ENCODE data around the gene GOSR2. TPM values are rescaled to one million over a fixed set of nuclear protein-coding genes. Genes with fewer than 3 reads are reported as not detected.

GOSR2 gene
- total and polyA plus RNA-seq, 2 donors (not counting 3 experiments of a cell fraction or from before 2014, with no cell fraction given) = 48.6 to 54.7 TPM

DNA sequence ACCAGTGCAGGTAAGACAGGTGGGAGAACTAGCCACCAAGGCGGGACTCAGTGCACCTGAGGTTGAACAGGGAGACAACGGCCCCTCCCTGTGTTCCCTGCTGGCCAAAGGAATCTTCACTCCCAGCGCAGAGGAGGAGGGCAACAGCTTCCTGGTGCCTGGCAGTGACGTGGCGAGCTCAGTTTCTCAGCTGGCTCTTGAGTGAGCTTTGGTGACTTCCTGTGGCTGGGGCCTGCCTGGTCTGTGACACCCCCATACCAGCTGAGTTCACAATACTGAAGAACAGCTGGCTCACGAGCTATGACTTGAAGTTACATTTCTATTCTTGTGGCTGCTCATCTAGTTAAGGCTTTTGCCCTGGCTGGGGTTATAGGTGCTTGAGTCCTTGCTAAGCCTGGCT, 45.5 kb upstream of the GOSR2 start:
- no peak for FAIRE-seq
- no peaks in the 10 kb centered on the region for H3K36me3 ChIP-seq (ENCODE audit: control insufficient read depth in 2 of 2, extremely low read depth in 1 of 2, insufficient read depth in 2 of 2, low read length in 2 of 2)
- TF ChIP-seq, protein P1, sequence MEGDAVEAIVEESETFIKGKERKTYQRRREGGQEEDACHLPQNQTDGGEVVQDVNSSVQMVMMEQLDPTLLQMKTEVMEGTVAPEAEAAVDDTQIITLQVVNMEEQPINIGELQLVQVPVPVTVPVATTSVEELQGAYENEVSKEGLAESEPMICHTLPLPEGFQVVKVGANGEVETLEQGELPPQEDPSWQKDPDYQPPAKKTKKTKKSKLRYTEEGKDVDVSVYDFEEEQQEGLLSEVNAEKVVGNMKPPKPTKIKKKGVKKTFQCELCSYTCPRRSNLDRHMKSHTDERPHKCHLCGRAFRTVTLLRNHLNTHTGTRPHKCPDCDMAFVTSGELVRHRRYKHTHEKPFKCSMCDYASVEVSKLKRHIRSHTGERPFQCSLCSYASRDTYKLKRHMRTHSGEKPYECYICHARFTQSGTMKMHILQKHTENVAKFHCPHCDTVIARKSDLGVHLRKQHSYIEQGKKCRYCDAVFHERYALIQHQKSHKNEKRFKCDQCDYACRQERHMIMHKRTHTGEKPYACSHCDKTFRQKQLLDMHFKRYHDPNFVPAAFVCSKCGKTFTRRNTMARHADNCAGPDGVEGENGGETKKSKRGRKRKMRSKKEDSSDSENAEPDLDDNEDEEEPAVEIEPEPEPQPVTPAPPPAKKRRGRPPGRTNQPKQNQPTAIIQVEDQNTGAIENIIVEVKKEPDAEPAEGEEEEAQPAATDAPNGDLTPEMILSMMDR (IDR thresholded peaks at IDR 0.05; ENCODE audit: extremely low read depth in 1 of 2, insufficient read depth in 1 of 2, low read depth in 1 of 2, low read length in 2 of 2) = no peak
- no peak for TF ChIP-seq FOS (IDR thresholded peaks at IDR 0.05; ENCODE audit: borderline replicate concordance, insufficient read depth, low read length)
- no peak overlapping the region for H3K27ac ChIP-seq (ENCODE audit: insufficient read depth, low read depth, low read length)
- H3K9ac ChIP-seq (replicated peaks; ENCODE audit: extremely low read depth, insufficient read depth, low read length) = no peak overlapping the region
- no TSS peak for BruUV-seq (replicated peaks)
- dilution Hi-C loops (cut with MboI; ENCODE audit: extremely low pct_ligation_motif_present, low sequenced_read_pairs) (no loop called here), intact Hi-C loops (cut with micrococcal nuclease) (no loop called here)
- no peaks in the 10 kb centered on the region for H3K9me1 ChIP-seq (replicated peaks; ENCODE audit: control insufficient read depth, extremely low read depth, insufficient read depth, low read length)
- H3K27me3 ChIP-seq (ENCODE audit: control insufficient read depth in 2 of 2, insufficient read depth in 2 of 2, low read length in 2 of 2) = no peaks in the 10 kb centered on the region
- H3K9me3 ChIP-seq (replicated peaks; ENCODE audit: control insufficient read depth, insufficient read depth, low read length) = no peaks in the 10 kb centered on the region
- no peak for DNase-seq (ENCODE audit: low read depth, low spot score)
- no peaks in the 10 kb centered on the region for H4K20me1 ChIP-seq (replicated peaks; ENCODE audit: control insufficient read depth, extremely low read depth, insufficient read depth, low read length)
- CTCF ChIA-PET = interaction anchor here (0.6 to 2.4 kb wide), 3 partner anchors 11 to 65 kb away, joined by 3 to 12 read pairs (median 3); no protein-coding TSS in a partner anchor
- no peaks in the 10 kb centered on the region for H3K79me2 ChIP-seq (ENCODE audit: control insufficient read depth, insufficient read depth, low read length)
- no peak overlapping the region for H2AFZ ChIP-seq (ENCODE audit: low read depth, low read length)
- POLR2A ChIA-PET = no interaction called here
- no peaks in the 10 kb centered on the region for H3K4me1 ChIP-seq (ENCODE audit: control insufficient read depth, extremely low read depth, insufficient read depth, low read length)
- H3K4me2 ChIP-seq (ENCODE audit: insufficient read depth, low read length) = no peak overlapping the region
- H3K4me3 ChIP-seq (replicated peaks in 1 of 3; ENCODE audit: insufficient read depth in 1 of 3, low read depth in 1 of 3, low read length in 3 of 3) = no peak overlapping the region

DNA sequence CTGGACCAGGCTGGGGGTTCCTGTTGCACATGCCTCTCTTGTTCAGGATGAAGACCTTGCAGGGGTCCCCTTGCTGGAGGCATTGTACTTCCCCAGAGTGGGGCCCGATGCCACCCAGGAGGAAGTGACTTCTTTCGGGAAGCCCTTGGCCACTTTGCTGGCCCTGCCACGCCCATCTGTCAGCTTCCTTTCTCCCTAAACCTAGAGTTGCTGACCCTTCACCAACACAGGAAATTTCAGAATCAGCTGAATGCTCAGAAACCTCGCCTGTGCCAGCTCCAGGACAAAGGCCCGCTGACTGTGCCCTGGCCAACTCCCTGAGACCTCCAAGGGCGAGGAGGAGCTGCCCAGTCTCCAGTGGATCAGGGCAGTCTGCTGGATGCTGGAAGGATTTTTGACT, 44.9 kb upstream of the GOSR2 start:
- Histone ChIP-seq H3K4me1 (ENCODE audit: control insufficient read depth, extremely low read depth, insufficient read depth, low read length) (no peaks in the 10 kb centered on the region), H3K27ac (ENCODE audit: insufficient read depth, low read depth, low read length) (no peak overlapping the region), H3K36me3 (ENCODE audit: control insufficient read depth in 2 of 2, extremely low read depth in 1 of 2, insufficient read depth in 2 of 2, low read length in 2 of 2) (no peaks in the 10 kb centered on the region), H3K9me1 (replicated peaks; ENCODE audit: control insufficient read depth, extremely low read depth, insufficient read depth, low read length) (no peaks in the 10 kb centered on the region), H3K9ac (replicated peaks; ENCODE audit: extremely low read depth, insufficient read depth, low read length) (no peak overlapping the region), H3K27me3 (ENCODE audit: control insufficient read depth in 2 of 2, insufficient read depth in 2 of 2, low read length in 2 of 2) (no peaks in the 10 kb centered on the region), H3K4me3 (replicated peaks in 1 of 3; ENCODE audit: insufficient read depth in 1 of 3, low read depth in 1 of 3, low read length in 3 of 3) (no peak overlapping the region), H3K9me3 (replicated peaks; ENCODE audit: control insufficient read depth, insufficient read depth, low read length) (no peaks in the 10 kb centered on the region), H3K4me2 (ENCODE audit: insufficient read depth, low read length) (no peak overlapping the region), H2AFZ (ENCODE audit: low read depth, low read length) (no peak overlapping the region), H4K20me1 (replicated peaks; ENCODE audit: control insufficient read depth, extremely low read depth, insufficient read depth, low read length) (no peaks in the 10 kb centered on the region), H3K79me2 (ENCODE audit: control insufficient read depth, insufficient read depth, low read length) (no peaks in the 10 kb centered on the region)
- CTCF ChIA-PET = interaction anchor here (0.6 to 2.4 kb wide), 3 partner anchors 10 to 64 kb away, joined by 3 to 12 read pairs (median 3); no protein-coding TSS in a partner anchor
- intact Hi-C loops (cut with micrococcal nuclease) = no loop called here
- POLR2A ChIA-PET = no interaction called here
- no TSS peak for BruUV-seq (replicated peaks)
- FAIRE-seq = no peak
- dilution Hi-C loops (cut with MboI; ENCODE audit: extremely low pct_ligation_motif_present, low sequenced_read_pairs) = no loop called here
- no peak for DNase-seq (ENCODE audit: low read depth, low spot score)
- no peak for TF ChIP-seq EZH2 (IDR thresholded peaks at IDR 0.05; ENCODE audit: borderline replicate concordance, low read depth, low read length, severe bottlenecking)
- TF ChIP-seq, protein P1 (IDR thresholded peaks at IDR 0.05; ENCODE audit: extremely low read depth in 1 of 2, insufficient read depth in 1 of 2, low read depth in 1 of 2, low read length in 2 of 2) = no peak
- no peak for TF ChIP-seq GATA2 (IDR thresholded peaks at IDR 0.05; ENCODE audit: insufficient read depth, insufficient read length, low read depth, low read length)
- TF ChIP-seq, protein P2, sequence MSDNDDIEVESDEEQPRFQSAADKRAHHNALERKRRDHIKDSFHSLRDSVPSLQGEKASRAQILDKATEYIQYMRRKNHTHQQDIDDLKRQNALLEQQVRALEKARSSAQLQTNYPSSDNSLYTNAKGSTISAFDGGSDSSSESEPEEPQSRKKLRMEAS (IDR thresholded peaks at IDR 0.05; ENCODE audit: insufficient read depth, insufficient read length) = no peak
- TF ChIP-seq FOS (IDR thresholded peaks at IDR 0.05; ENCODE audit: borderline replicate concordance, insufficient read depth, low read length) = no peak
- no peak for TF ChIP-seq JUN (IDR thresholded peaks at IDR 0.05; ENCODE audit: borderline replicate concordance, insufficient read depth, insufficient read length, low read depth)
- no peak for TF ChIP-seq POLR2A (IDR thresholded peaks at IDR 0.05; ENCODE audit: low read depth, low read length)
- TF ChIP-seq POLR2AphosphoS5 (IDR thresholded peaks at IDR 0.05; ENCODE audit: insufficient read depth, low read depth, low read length) = no peak
- no peak for TF ChIP-seq MYC (IDR thresholded peaks at IDR 0.05; ENCODE audit: low read depth, low read length)
